ENCODE data around the gene TSPO. TPM values are rescaled to one million over a fixed set of nuclear protein-coding genes. Genes with fewer than 3 reads are reported as not detected.

TSPO gene
- total and polyA plus RNA-seq, 2 of the 8 experiments (the other 6 are each of a cell fraction or from before 2014, with no cell fraction given): 19.9 to 51.5 TPM

GRCh38 chr22:43154887-43155536 lies 3.7 kb downstream of the TSPO start:
- no peak overlapping the region for H2BK12ac ChIP-seq (ENCODE audit: low read depth, low read length)
- no peak overlapping the region for H3K4ac ChIP-seq (replicated peaks; ENCODE audit: insufficient read length, low read depth, low read length)
- H3K23ac ChIP-seq (ENCODE audit: insufficient read length): no peak overlapping the region
- no peak overlapping the region for H3K4me2 ChIP-seq (ENCODE audit: insufficient read depth in 1 of 2, low read depth in 2 of 2, low read length in 2 of 2)
- WGBS, 2 experiments (ENCODE audit: extremely low coverage in 1 of 2, insufficient coverage in 1 of 2, insufficient read length in 1 of 2, insufficient replicate concordance in 2 of 2, low coverage in 1 of 2, low lambda C conversion rate in 2 of 2, missing lambda C conversion rate in 1 of 2): 89% methylated on average over 27 of the region's 27 CpGs; no CpG with 5 or more reads in 1 of the 2 experiments
- H3K4me3 ChIP-seq (ENCODE audit: extremely low read depth in 1 of 4, insufficient read depth in 2 of 4, low read depth in 3 of 4, low read length in 4 of 4): no peak overlapping the region
- ChIA-PET CTCF (ENCODE audit: partially characterized antibody) (interaction anchor here (0.7 to 1.5 kb wide), 3 partner anchors 9 to 334 kb away, joined by 3 to 4 read pairs (median 3); no protein-coding TSS in a partner anchor), POLR2A (ENCODE audit: partially characterized antibody) (interaction anchor here (1.3 to 1.7 kb wide), 3 partner anchors 8 to 14 kb away, joined by 3 to 4 read pairs (median 4); no protein-coding TSS in a partner anchor)
- H4K91ac ChIP-seq (replicated peaks; ENCODE audit: insufficient read length, low read length): no peak overlapping the region
- peaks cover 1 to 21% (median 14%) of the 10 kb centered on the region in 4 experiments for H3K27me3 ChIP-seq (replicated peaks in 1 of 4; ENCODE audit: control insufficient read depth in 3 of 4, extremely low read depth in 1 of 4, insufficient read depth in 3 of 4, low read length in 3 of 4)
- DNase-seq (ENCODE audit: low read depth in 1 of 2, low spot score in 2 of 2) (no peak), FAIRE-seq (no peak)
- H3K79me1 ChIP-seq (ENCODE audit: low read depth, low read length): no peaks in the 10 kb centered on the region
- H3K18ac ChIP-seq (ENCODE audit: extremely low read depth, low read length): no peak overlapping the region
- no peak for TF ChIP-seq GTF2F1 (IDR thresholded peaks at IDR 0.05; ENCODE audit: borderline replicate concordance, low read depth, low read length)
- TF ChIP-seq SP2 (IDR thresholded peaks at IDR 0.05; ENCODE audit: low read length): no peak
- TF ChIP-seq SUZ12 (IDR thresholded peaks at IDR 0.05; ENCODE audit: low read length): no peak
- no peak for TF ChIP-seq BCL11A (IDR thresholded peaks at IDR 0.05; ENCODE audit: low read depth in 2 of 2, low read length in 2 of 2)
- no peak for TF ChIP-seq POU5F1 (IDR thresholded peaks at IDR 0.05; ENCODE audit: low read depth, low read length)
- no peak for TF ChIP-seq TEAD4 (IDR thresholded peaks at IDR 0.05; ENCODE audit: low read depth, low read length)
- no peaks in the 10 kb centered on the region for H3K79me2 ChIP-seq (ENCODE audit: control insufficient read depth in 1 of 2, insufficient read depth in 2 of 2, low read length in 2 of 2)
- H4K5ac ChIP-seq (ENCODE audit: insufficient read length, low read depth, low read length): no peak overlapping the region
- H3K56ac ChIP-seq (replicated peaks; ENCODE audit: insufficient read length, low read depth, low read length): no peak overlapping the region
- H3K9ac ChIP-seq (replicated peaks in 1 of 4; ENCODE audit: extremely low read depth in 1 of 4, low read depth in 3 of 4, low read length in 3 of 4): no peak overlapping the region
- no peak overlapping the region for H3K14ac ChIP-seq (ENCODE audit: insufficient read length)
- peaks cover 13% of the 10 kb centered on the region; the same call in 1 of the 2 replicates for H3K23me2 ChIP-seq (ENCODE audit: low read depth, low read length)
- no peaks in the 10 kb centered on the region for H3K36me3 ChIP-seq (ENCODE audit: control insufficient read depth in 2 of 4, insufficient read depth in 4 of 4, low read length in 3 of 4)
- no peak overlapping the region for H2BK120ac ChIP-seq (replicated peaks; ENCODE audit: low read depth, low read length)
- H2BK20ac ChIP-seq (ENCODE audit: low read length): no peak overlapping the region
- H2AK5ac ChIP-seq (ENCODE audit: low read depth, low read length): no peak overlapping the region
- H4K20me1 ChIP-seq (replicated peaks in 1 of 2; ENCODE audit: control insufficient read depth in 1 of 2, insufficient read depth in 2 of 2, low read length in 2 of 2): peaks cover 0 to 2% of the 10 kb centered on the region in 2 experiments
- no peak overlapping the region for H2BK5ac ChIP-seq (ENCODE audit: low read depth, low read length)
- peaks cover 0 to 19% (median 16%) of the 10 kb centered on the region in 4 experiments; a peak in 6 of 7 replicates for H3K4me1 ChIP-seq (replicated peaks in 1 of 4; ENCODE audit: control insufficient read depth in 3 of 4, insufficient read depth in 4 of 4, low read length in 3 of 4)
- H2AFZ ChIP-seq (ENCODE audit: low read length): no peak overlapping the region
- H3K27ac ChIP-seq (ENCODE audit: low read depth, low read length): no peak overlapping the region
- H2BK15ac ChIP-seq (ENCODE audit: low read length): no peak overlapping the region
- H3K9me3 ChIP-seq (ENCODE audit: insufficient read depth in 2 of 2, low read depth in 1 of 2, low read length in 1 of 2): no peaks in the 10 kb centered on the region
- H4K8ac ChIP-seq (ENCODE audit: extremely low read depth, insufficient read depth, low read length): no peak overlapping the region

Measured in H1 (cell line).